Right atrium auricular region (tissue), 2 donors: ENCODE data around the gene TNS3. TPM values are rescaled to one million over a fixed set of nuclear protein-coding genes. Genes with fewer than 3 reads are reported as not detected.

Source experiments
- DNase-seq: peaks from one replicate; pipeline ENCODE4 v3.0.0-alpha.2; 2019; ENCODE audit warnings: low spot score
- H3K27ac ChIP-seq, 2 donors: fragments of 200-600 bp; sonication (generic); 1 replicate in 1 of 2; 2 replicates in 1 of 2; pipeline ENCODE4 v1.5.1; 2016 to 2019
- H3K27me3 ChIP-seq, 2 donors: fragments of 200-600 bp; sonication (generic); one replicate each; pipeline versions ENCODE4 v1.5.1 to v1.6.0; 2017 to 2019
- H3K36me3 ChIP-seq: fragments of 200-600 bp; sonication (generic); one replicate; pipeline ENCODE4 v1.5.1; 2016
- H3K4me1 ChIP-seq, 2 donors: fragments of 200-600 bp; sonication (generic); one replicate each; pipeline versions ENCODE4 v1.5.1 to v1.6.0; 2017 to 2019
- H3K4me3 ChIP-seq, 2 donors: fragments of 200-600 bp; sonication (generic); 1 replicate in 1 of 2; 2 replicates in 1 of 2; pipeline ENCODE4 v1.5.1; 2017 to 2019; ENCODE audit warnings: mild to moderate bottlenecking in 1 of 2, moderate library complexity in 1 of 2
- H3K9me3 ChIP-seq, 2 donors: fragments of 200-600 bp; sonication (generic); one replicate each; pipeline ENCODE4 v1.5.1; 2019
- total RNA-seq, 2 donors: library from RNA; depleted of rRNA; stranded (reverse); fragments of >200 nt; gene quantifications; one replicate each; pipeline ENCODE4 v1.1.0, GENCODE V29; 2016
- TF ChIP-seq, protein P1 (sequence below), 2 donors: fragments of 200-600 bp; sonication (generic); IDR thresholded peaks; one replicate each; pipeline ENCODE4 v1.5.1; 2019; ENCODE audit warnings: antibody characterized with exemption in 2 of 2

Gene TNS3
- total RNA-seq, 2 donors from 2014 or later: 39.7 to 44.4 TPM

- no peak for DNase-seq
- Histone ChIP-seq H3K4me1 (peaks cover 0 to 54% of the 10 kb centered on the region in 2 donors), H3K27me3 (no peaks in the 10 kb centered on the region), H3K4me3 (no peak overlapping the region), H3K9me3 (no peaks in the 10 kb centered on the region), H3K27ac (peak overlapping the region; percentile 64 to 67), H3K36me3 (peaks cover 14% of the 10 kb centered on the region)
- TF ChIP-seq, protein P1, sequence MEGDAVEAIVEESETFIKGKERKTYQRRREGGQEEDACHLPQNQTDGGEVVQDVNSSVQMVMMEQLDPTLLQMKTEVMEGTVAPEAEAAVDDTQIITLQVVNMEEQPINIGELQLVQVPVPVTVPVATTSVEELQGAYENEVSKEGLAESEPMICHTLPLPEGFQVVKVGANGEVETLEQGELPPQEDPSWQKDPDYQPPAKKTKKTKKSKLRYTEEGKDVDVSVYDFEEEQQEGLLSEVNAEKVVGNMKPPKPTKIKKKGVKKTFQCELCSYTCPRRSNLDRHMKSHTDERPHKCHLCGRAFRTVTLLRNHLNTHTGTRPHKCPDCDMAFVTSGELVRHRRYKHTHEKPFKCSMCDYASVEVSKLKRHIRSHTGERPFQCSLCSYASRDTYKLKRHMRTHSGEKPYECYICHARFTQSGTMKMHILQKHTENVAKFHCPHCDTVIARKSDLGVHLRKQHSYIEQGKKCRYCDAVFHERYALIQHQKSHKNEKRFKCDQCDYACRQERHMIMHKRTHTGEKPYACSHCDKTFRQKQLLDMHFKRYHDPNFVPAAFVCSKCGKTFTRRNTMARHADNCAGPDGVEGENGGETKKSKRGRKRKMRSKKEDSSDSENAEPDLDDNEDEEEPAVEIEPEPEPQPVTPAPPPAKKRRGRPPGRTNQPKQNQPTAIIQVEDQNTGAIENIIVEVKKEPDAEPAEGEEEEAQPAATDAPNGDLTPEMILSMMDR (IDR thresholded peaks at IDR 0.05): no peak
These were observed 211.4 kb downstream of the TNS3 start for GRCh38 chr7:47370461-47371042.

GRCh38 chr7:47369736-47370135 lies 212.2 kb downstream of the TNS3 start:
- no peak for DNase-seq
- H3K27ac ChIP-seq: no peak overlapping the region
- H3K36me3 ChIP-seq: peaks cover 14% of the 10 kb centered on the region
- H3K27me3 ChIP-seq: no peaks in the 10 kb centered on the region
- H3K4me1 ChIP-seq: peaks cover 0 to 46% of the 10 kb centered on the region in 2 donors
- no peaks in the 10 kb centered on the region for H3K9me3 ChIP-seq
- TF ChIP-seq, protein P1 (IDR thresholded peaks at IDR 0.05): no peak
- no peak overlapping the region for H3K4me3 ChIP-seq

GRCh38 chr7:47368190-47368812 lies 213.6 kb downstream of the TNS3 start:
- H3K27ac ChIP-seq: no peak overlapping the region
- peaks cover 0 to 32% of the 10 kb centered on the region in 2 donors for H3K4me1 ChIP-seq
- H3K4me3 ChIP-seq: no peak overlapping the region
- no peaks in the 10 kb centered on the region for H3K9me3 ChIP-seq
- H3K36me3 ChIP-seq: peaks cover 14% of the 10 kb centered on the region
- DNase-seq: no peak
- no peaks in the 10 kb centered on the region for H3K27me3 ChIP-seq
- TF ChIP-seq, protein P1 (IDR thresholded peaks at IDR 0.05): no peak

DNA sequence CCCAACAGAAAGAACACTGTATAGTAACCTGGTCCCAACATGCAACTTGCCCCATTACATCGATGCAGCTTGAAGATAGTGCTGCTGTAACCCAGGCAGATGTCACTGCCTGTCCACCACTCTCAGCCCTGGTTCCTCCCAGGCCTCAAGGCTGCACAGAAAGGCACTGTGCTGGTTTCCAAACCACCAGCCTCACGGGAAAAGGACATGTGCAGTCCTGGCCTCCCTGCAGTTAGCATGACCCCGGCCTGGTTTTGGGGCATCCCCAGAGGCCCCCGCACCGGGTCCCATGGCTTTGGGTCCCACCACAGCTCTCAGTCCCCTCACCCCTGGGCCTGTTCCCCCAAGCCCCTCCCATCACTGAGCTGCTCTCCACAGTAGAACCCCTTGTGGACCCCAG lies 214.5 kb downstream of the TNS3 start:
- H3K27ac ChIP-seq: no peak overlapping the region
- H3K4me1 ChIP-seq: peaks cover 0 to 24% of the 10 kb centered on the region in 2 donors
- no peaks in the 10 kb centered on the region for H3K9me3 ChIP-seq
- TF ChIP-seq, protein P1 (IDR thresholded peaks at IDR 0.05): no peak
- peaks cover 14% of the 10 kb centered on the region for H3K36me3 ChIP-seq
- H3K27me3 ChIP-seq: no peaks in the 10 kb centered on the region
- no peak overlapping the region for H3K4me3 ChIP-seq
- no peak for DNase-seq

DNA sequence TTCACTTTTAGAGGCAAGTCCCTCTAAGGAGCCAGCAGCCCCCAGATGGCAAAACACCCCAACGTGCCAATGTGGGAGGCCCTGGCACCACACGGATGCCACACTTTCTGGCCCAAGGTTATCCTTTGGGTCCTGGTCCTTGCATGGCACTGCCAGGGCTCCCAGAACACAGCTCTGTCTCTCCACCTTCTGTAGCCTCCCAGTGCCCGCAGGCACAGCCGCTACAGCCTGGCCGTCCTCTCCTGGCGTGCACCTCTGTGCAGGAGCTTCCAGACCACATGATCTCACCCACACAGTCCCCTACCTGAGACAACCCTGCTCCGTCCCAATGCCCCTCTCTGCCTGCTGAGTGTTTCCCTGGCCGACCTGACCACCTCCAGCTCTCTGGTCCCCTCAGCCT lies 215.0 kb downstream of the TNS3 start:
- Histone ChIP-seq H3K27ac (no peak overlapping the region), H3K27me3 (no peaks in the 10 kb centered on the region), H3K4me3 (no peak overlapping the region), H3K9me3 (no peaks in the 10 kb centered on the region), H3K36me3 (peaks cover 14% of the 10 kb centered on the region), H3K4me1 (peaks cover 0 to 22% of the 10 kb centered on the region in 2 donors)
- no peak for DNase-seq
- TF ChIP-seq, protein P1 (IDR thresholded peaks at IDR 0.05): no peak
